GM12878 (cell line): ENCODE data around the gene TYK2. TPM values are rescaled to one million over a fixed set of nuclear protein-coding genes. Genes with fewer than 3 reads are reported as not detected.

Experiments
- ATAC-seq: fragments of 200-7000 bp; cut with Tn5 transposase; 3 replicates; pipeline ENCODE4 v1.9.1; 2020; ENCODE audit warnings: mild to moderate bottlenecking, moderate library complexity
- BruUV-seq: library from RNA; stranded (reverse); fragments of 400-500 nt; replicated peaks from 2 replicates; lab custom pipeline; 2021; lab: Mats Ljungman, UMichigan
- CTCF ChIA-PET: fragments of 300-600 bp; sonication (Branson Sonifier 250); formaldehyde crosslinking; extraction: SDS; loops from one replicate; lab custom pipeline; 2021; ENCODE audit warnings: inconsistent platforms; lab: Yijun Ruan, JAX
- POLR2A ChIA-PET: fragments of 350-600 bp; formaldehyde crosslinking; extraction: SDS; loops from one replicate; lab custom pipeline; 2021; ENCODE audit warnings: inconsistent platforms; lab: Charles Lee
- RAD21 ChIA-PET: fragments of 300-600 bp; sonication (Branson Sonifier 250); formaldehyde crosslinking; loops from one replicate; lab custom pipeline; 2023; ENCODE audit warnings: antibody characterized with exemption; ENCODE audit not compliant: unreplicated experiment; lab: Charles Lee
- SMC1A ChIA-PET: fragments of 300-600 bp; sonication (Branson Sonifier 250); formaldehyde crosslinking; loops from one replicate; lab custom pipeline; 2023; ENCODE audit not compliant: unreplicated experiment, uncharacterized antibody; lab: Charles Lee
- DNase-seq: peaks from one replicate; pipeline ENCODE4 v3.0.0-alpha.2; 2011; ENCODE audit warnings: low read depth, low spot score
- FAIRE-seq: peaks from 3 replicates; lab custom pipeline; 2011; peaks lifted over from hg19 to GRCh38; lab: Jason Lieb, UNC
- H2AFZ ChIP-seq: 2 replicates; pipeline ENCODE4 v1.6.0; 2011; ENCODE audit warnings: low read depth, low read length, control low read depth; ENCODE audit not compliant: control insufficient read depth
- H3K27ac ChIP-seq: 2 replicates; pipeline ENCODE4 v1.5.1; 2011; ENCODE audit warnings: control low read depth; ENCODE audit not compliant: control insufficient read depth, insufficient read depth
- H3K27me3 ChIP-seq, 2 experiments: replicated peaks in 1 of 2; 2 replicates each; pipeline versions ENCODE4 v1.6.0 to v1.6.1; 2011; ENCODE audit warnings: low read length in 1 of 2; ENCODE audit not compliant: control insufficient read depth in 2 of 2, insufficient read depth in 2 of 2
- H3K36me3 ChIP-seq, 2 experiments: 2 replicates each; pipeline ENCODE4 v1.5.1; 2011; ENCODE audit warnings: low read length in 1 of 2; ENCODE audit not compliant: control insufficient read depth in 2 of 2, insufficient read depth in 2 of 2
- H3K4me1 ChIP-seq: 2 replicates; pipeline ENCODE4 v1.6.1; 2011; ENCODE audit warnings: mild to moderate bottlenecking, low read length, moderate library complexity, mixed read lengths; ENCODE audit not compliant: control insufficient read depth, insufficient read depth
- H3K4me2 ChIP-seq: 2 replicates; pipeline ENCODE4 v1.6.0; 2011; ENCODE audit warnings: control low read depth; ENCODE audit not compliant: control insufficient read depth, insufficient read depth
- H3K4me3 ChIP-seq: fragments of 200-600 bp; sonication (generic); 2 replicates; pipeline ENCODE4 v1.5.1; 2016
- H3K79me2 ChIP-seq: 2 replicates; pipeline ENCODE4 v1.6.0; 2011; ENCODE audit warnings: low read length; ENCODE audit not compliant: control insufficient read depth, insufficient read depth
- H3K9ac ChIP-seq: 2 replicates; pipeline ENCODE4 v1.8.0; 2011; ENCODE audit warnings: low read length, control low read depth, mixed read lengths; ENCODE audit not compliant: control insufficient read depth, insufficient read depth
- H3K9me3 ChIP-seq: replicated peaks from 3 replicates; pipeline ENCODE4 v1.5.1; 2011; ENCODE audit warnings: mild to moderate bottlenecking, low read length; ENCODE audit not compliant: control insufficient read depth, insufficient read depth
- H4K20me1 ChIP-seq: 2 replicates; pipeline ENCODE4 v1.6.0; 2011; ENCODE audit not compliant: control insufficient read depth, insufficient read depth
- CREM ChIP-seq: IDR thresholded peaks from 2 replicates; pipeline ENCODE4 v1.6.1; 2014; ENCODE audit warnings: antibody characterized with exemption, low read depth
- E4F1 ChIP-seq: fragments of 450-650 bp; IDR thresholded peaks from 2 replicates; pipeline ENCODE4 v1.6.1; 2018; ENCODE audit warnings: borderline replicate concordance, mild to moderate bottlenecking; ENCODE audit not compliant: partially characterized antibody
- ETV6 ChIP-seq, 2 experiments: fragments of 450-650 bp in 1 of 2; IDR thresholded peaks in 1 of 2; conservative IDR thresholded peaks in 1 of 2; 2 replicates each; pipeline ENCODE4 v1.6.1; 2014; ENCODE audit warnings: antibody characterized with exemption in 1 of 2, borderline replicate concordance in 1 of 2, low read depth in 1 of 2, mild to moderate bottlenecking in 1 of 2, moderate library complexity in 1 of 2
- FOXK2 ChIP-seq: fragments of 450-650 bp; IDR thresholded peaks from 2 replicates; pipeline ENCODE4 v1.6.1; 2017; ENCODE audit warnings: mild to moderate bottlenecking, moderate library complexity
- PML ChIP-seq: IDR thresholded peaks from 2 replicates; pipeline ENCODE4 v1.6.1; 2012; ENCODE audit warnings: low read length, inconsistent platforms
- POLR2A ChIP-seq: IDR thresholded peaks from 2 replicates; pipeline ENCODE4 v1.6.1; 2011; ENCODE audit warnings: low read depth, mild to moderate bottlenecking, low read length
- POLR2AphosphoS2 ChIP-seq: IDR thresholded peaks from 2 replicates; pipeline ENCODE4 v1.6.1; 2011; ENCODE audit warnings: low read depth, mild to moderate bottlenecking, low read length, improper control_type of control experiment, moderate library complexity
- RELA ChIP-seq: fragments of 450-650 bp; IDR thresholded peaks from 2 replicates; pipeline ENCODE4 v1.8.0; 2014; ENCODE audit warnings: borderline replicate concordance; ENCODE audit not compliant: partially characterized antibody
- WGBS: methylation state at CpG from one replicate; pipeline ENCODE4 v1.1.6; 2016; ENCODE audit warnings: low lambda C conversion rate; ENCODE audit not compliant: insufficient replicate concordance, insufficient coverage; ENCODE audit errors: missing lambda C conversion rate; 5-methylcytosine and 5-hydroxymethylcytosine counted together
- in situ Hi-C: fragments of 300-500 bp; cut with MboI; formaldehyde crosslinking; loops from 9 replicates; pipeline ENCODE4 v1.14.3; 2018; ENCODE audit warnings: mixed read lengths
- intact Hi-C: fragments of 100-400 bp; cut with micrococcal nuclease; formaldehyde crosslinking; loops from one replicate; pipeline ENCODE4 v1.14.2; 2022; ENCODE audit not compliant: unreplicated experiment
- polyA plus RNA-seq, 11 experiments: library from polyadenylated mRNA; depleted of rRNA in 4 of 11; unstranded in 6 of 11; stranded (reverse) in 5 of 11; fragments of >200 nt; fragmentation: Nextera tagmentation in 4 of 11; fragmentation: Illumina TruSeq in 1 of 11; extraction: Ambion mirVana in 4 of 11; extraction: Trizol in 1 of 11; gene quantifications; 1 replicate in 1 of 11; 2 replicates in 10 of 11; pipeline versions ENCODE4 v1.2.1 to v1.2.3, GENCODE V29; 2011 to 2016; ENCODE audit warnings: inconsistent platforms in 2 of 11, missing spikeins in 2 of 11, low read depth in 1 of 11
- total RNA-seq, 4 experiments: library from RNA; depleted of rRNA in 3 of 4; stranded (reverse); fragments of >200 nt in 3 of 4; fragmentation: Illumina TruSeq in 1 of 4; extraction: Trizol in 1 of 4; gene quantifications; 2 replicates each; pipeline versions ENCODE4 v1.2.1 to v1.2.3, GENCODE V29; 2013 to 2021
- TF ChIP-seq, protein P1 (sequence below): fragments of 450-650 bp; conservative IDR thresholded peaks from 2 replicates; pipeline ENCODE4 v1.6.1; 2017; ENCODE audit warnings: mild to moderate bottlenecking, moderate library complexity
- TF ChIP-seq, protein P2 (sequence below): fragments of 450-650 bp; IDR thresholded peaks from 2 replicates; pipeline ENCODE4 v1.6.1; 2017; ENCODE audit warnings: low read depth, mild to moderate bottlenecking, moderate library complexity

Gene TYK2
- total and polyA plus RNA-seq, 10 of the 15 experiments (the other 5 are each of a cell fraction or from before 2014, with no cell fraction given) = 36.4 to 364 (median 179) TPM

GRCh38 chr19:10315335-10316214 lies 64.8 kb downstream of the TYK2 start, which contains the start of gene FDX2:
Gene FDX2 (minus strand): TSS chr19:10316015. CDS start chr19:10315996, 19 bp downstream.
- peaks cover 0 to 17% of the 10 kb centered on the region in 2 experiments; a peak in 3 of 4 replicates for H3K36me3 ChIP-seq
- POLR2A ChIA-PET = interaction anchor here (0.5 to 2.2 kb wide), 3 partner anchors 26 to 344 kb away, joined by 3 to 7 read pairs (median 3); partner anchors contain the start of genes ICAM1 and ICAM5
- BruUV-seq = TSS peak; percentile 50
- peak; percentile 97 for ATAC-seq
- peak within 1 kb of the TSS; percentile 63 for H3K9ac ChIP-seq
- peak within 1 kb of the TSS; percentile 92 for H3K4me2 ChIP-seq
- 5% methylated on average over 45 of the region's 55 CpGs for WGBS
- H3K27me3 ChIP-seq = no peaks in the 10 kb centered on the region
- no peaks in the 10 kb centered on the region for H3K9me3 ChIP-seq
- H3K4me3 ChIP-seq = peak within 1 kb of the TSS; percentile 88
- peaks cover 6% of the 10 kb centered on the region for H3K79me2 ChIP-seq
- peak; percentile 51 for DNase-seq
- FAIRE-seq = peak; percentile 98
- intact Hi-C loops (no loop called here), in situ Hi-C loops (no loop called here)
- RAD21 ChIA-PET = interaction anchor here (0.6 to 1.1 kb wide), 2 partner anchors 29 to 37 kb away, joined by 3 read pairs; partner anchors contain the start of gene ICAM4
- peaks cover 5% of the 10 kb centered on the region for H3K4me1 ChIP-seq
- CTCF ChIA-PET = interaction anchor here (0.6 to 1.5 kb wide), 3 partner anchors 23 to 74 kb away, joined by 3 to 5 read pairs (median 4); no protein-coding TSS in a partner anchor
- SMC1A ChIA-PET = interaction anchor here (1.5 kb wide), 1 partner anchor 45 kb away, joined by 6 read pairs; the partner anchor contains the start of gene ICAM1
- no peaks in the 10 kb centered on the region for H4K20me1 ChIP-seq
- peak within 1 kb of the TSS; percentile 82 for H2AFZ ChIP-seq
- peak within 1 kb of the TSS; percentile 46 for H3K27ac ChIP-seq
- TF ChIP-seq, protein P1, sequence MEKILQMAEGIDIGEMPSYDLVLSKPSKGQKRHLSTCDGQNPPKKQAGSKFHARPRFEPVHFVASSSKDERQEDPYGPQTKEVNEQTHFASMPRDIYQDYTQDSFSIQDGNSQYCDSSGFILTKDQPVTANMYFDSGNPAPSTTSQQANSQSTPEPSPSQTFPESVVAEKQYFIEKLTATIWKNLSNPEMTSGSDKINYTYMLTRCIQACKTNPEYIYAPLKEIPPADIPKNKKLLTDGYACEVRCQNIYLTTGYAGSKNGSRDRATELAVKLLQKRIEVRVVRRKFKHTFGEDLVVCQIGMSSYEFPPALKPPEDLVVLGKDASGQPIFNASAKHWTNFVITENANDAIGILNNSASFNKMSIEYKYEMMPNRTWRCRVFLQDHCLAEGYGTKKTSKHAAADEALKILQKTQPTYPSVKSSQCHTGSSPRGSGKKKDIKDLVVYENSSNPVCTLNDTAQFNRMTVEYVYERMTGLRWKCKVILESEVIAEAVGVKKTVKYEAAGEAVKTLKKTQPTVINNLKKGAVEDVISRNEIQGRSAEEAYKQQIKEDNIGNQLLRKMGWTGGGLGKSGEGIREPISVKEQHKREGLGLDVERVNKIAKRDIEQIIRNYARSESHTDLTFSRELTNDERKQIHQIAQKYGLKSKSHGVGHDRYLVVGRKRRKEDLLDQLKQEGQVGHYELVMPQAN = peak; percentile 99
- TF ChIP-seq POLR2A = peak; percentile 91
- TF ChIP-seq RELA = peak; percentile 50
- TF ChIP-seq PML = 0 out of 2 replicates have a peak, but pooled peaks have one; percentile 59
- 0 out of 2 replicates have a peak, but pooled peaks have one; percentile 31 for TF ChIP-seq CREM
- no peak for TF ChIP-seq ETV6 (conservative IDR thresholded peaks at IDR 0.05 in 1 of 2, IDR thresholded peaks at IDR 0.05 in 1 of 2; ENCODE audit: borderline replicate concordance in 1 of 2, low read depth in 1 of 2)
- TF ChIP-seq POLR2AphosphoS2 = peak; percentile 90; the same call in 1 of the 2 replicates
- TF ChIP-seq, protein P2, sequence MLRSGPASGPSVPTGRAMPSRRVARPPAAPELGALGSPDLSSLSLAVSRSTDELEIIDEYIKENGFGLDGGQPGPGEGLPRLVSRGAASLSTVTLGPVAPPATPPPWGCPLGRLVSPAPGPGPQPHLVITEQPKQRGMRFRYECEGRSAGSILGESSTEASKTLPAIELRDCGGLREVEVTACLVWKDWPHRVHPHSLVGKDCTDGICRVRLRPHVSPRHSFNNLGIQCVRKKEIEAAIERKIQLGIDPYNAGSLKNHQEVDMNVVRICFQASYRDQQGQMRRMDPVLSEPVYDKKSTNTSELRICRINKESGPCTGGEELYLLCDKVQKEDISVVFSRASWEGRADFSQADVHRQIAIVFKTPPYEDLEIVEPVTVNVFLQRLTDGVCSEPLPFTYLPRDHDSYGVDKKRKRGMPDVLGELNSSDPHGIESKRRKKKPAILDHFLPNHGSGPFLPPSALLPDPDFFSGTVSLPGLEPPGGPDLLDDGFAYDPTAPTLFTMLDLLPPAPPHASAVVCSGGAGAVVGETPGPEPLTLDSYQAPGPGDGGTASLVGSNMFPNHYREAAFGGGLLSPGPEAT = peak; percentile 82
- TF ChIP-seq E4F1 = no peak
- TF ChIP-seq FOXK2 = no peak
